CD4-positive, CD25-positive, alpha-beta regulatory T cell (primary cell): ENCODE data around the gene DRD2. TPM values are rescaled to one million over a fixed set of nuclear protein-coding genes. Genes with fewer than 3 reads are reported as not detected.

Source experiments
- ATAC-seq, 2 donors: fragments of 150-1000 bp; cut with Tn5 transposase; one replicate each; pipeline ENCODE4 v1.10.0; 2021; ENCODE audit warnings: low read depth in 2 of 2, moderate number of reproducible peaks in 2 of 2, moderate library complexity in 1 of 2
- DNase-seq, 3 donors: peaks; one replicate each; pipeline versions ENCODE4 v3.0.0 to v3.0.0-alpha.2; 2012 to 2022; ENCODE audit warnings: mixed read lengths in 1 of 3
- H3K27ac ChIP-seq: one replicate; pipeline ENCODE4 v1.7.0; 2013; ENCODE audit warnings: mild to moderate bottlenecking, low read length; ENCODE audit not compliant: insufficient read depth, poor library complexity, severe bottlenecking
- H3K27me3 ChIP-seq: one replicate; pipeline ENCODE4 v1.7.0; 2013; ENCODE audit warnings: low read length; ENCODE audit not compliant: control insufficient read depth, insufficient read depth
- H3K36me3 ChIP-seq: one replicate; pipeline ENCODE4 v1.7.0; 2013; ENCODE audit warnings: mild to moderate bottlenecking, low read length, moderate library complexity; ENCODE audit not compliant: control insufficient read depth, insufficient read depth
- H3K4me1 ChIP-seq: 2 replicates; pipeline ENCODE4 v1.7.0; 2013; ENCODE audit warnings: mild to moderate bottlenecking, low read length; ENCODE audit not compliant: insufficient read depth, control insufficient read depth, poor library complexity, severe bottlenecking
- H3K4me3 ChIP-seq: one replicate; pipeline ENCODE4 v1.7.0; 2013; ENCODE audit warnings: low read depth, mild to moderate bottlenecking, low read length, moderate library complexity
- H3K9me3 ChIP-seq, 2 experiments: 1 replicate in 1 of 2; 2 replicates in 1 of 2; pipeline ENCODE4 v1.7.0; 2013; ENCODE audit warnings: low read length in 2 of 2, mild to moderate bottlenecking in 1 of 2, moderate library complexity in 1 of 2; ENCODE audit not compliant: control insufficient read depth in 2 of 2
- H3K27ac Mint-ChIP-seq, 3 donors: one replicate each; pipeline ENCODE4 v1.8.0; 2020 to 2022; ENCODE audit warnings: mild to moderate bottlenecking in 3 of 3, mixed read lengths in 3 of 3, moderate library complexity in 2 of 3
- H3K27me3 Mint-ChIP-seq: one replicate; pipeline ENCODE4 v1.8.0; 2022; ENCODE audit warnings: mild to moderate bottlenecking, mixed read lengths
- H3K36me3 Mint-ChIP-seq: one replicate; pipeline ENCODE4 v1.8.0; 2020; ENCODE audit warnings: mixed read lengths
- H3K4me1 Mint-ChIP-seq, 4 donors: one replicate each; pipeline ENCODE4 v1.8.0; 2020 to 2022; ENCODE audit warnings: mixed read lengths in 4 of 4, mild to moderate bottlenecking in 1 of 4
- H3K4me3 Mint-ChIP-seq, 4 donors: one replicate each; pipeline ENCODE4 v1.8.0; 2020 to 2022; ENCODE audit warnings: mild to moderate bottlenecking in 4 of 4, mixed read lengths in 4 of 4, moderate library complexity in 3 of 4
- H3K9me3 Mint-ChIP-seq, 7 donors: one replicate each; pipeline ENCODE4 v1.8.0; 2020 to 2022; ENCODE audit warnings: mixed read lengths in 7 of 7, mild to moderate bottlenecking in 3 of 7, moderate library complexity in 2 of 7
- polyA plus RNA-seq, 4 donors: library from polyadenylated mRNA; unstranded; fragments of 300-500 nt; fragmentation: Illumina TruSeq; gene quantifications; one replicate each; pipeline ENCODE4 v1.2.3, GENCODE V29; 2021
- total RNA-seq: library from RNA; stranded (reverse); gene quantifications from one replicate; pipeline ENCODE4 v1.2.3, GENCODE V29; 2022

DRD2 gene
- total and polyA plus RNA-seq, 5 donors from 2014 or later: 0.11 TPM; not detected in 4

GRCh38 chr11:113417428-113417827, 57.8 kb downstream of the DRD2 start:
- no peak overlapping the region for H3K4me3 Mint-ChIP-seq
- peaks cover 5% of the 10 kb centered on the region for H3K27me3 Mint-ChIP-seq
- Histone ChIP-seq H3K9me3 (no peaks in the 10 kb centered on the region), H3K27me3 (no peaks in the 10 kb centered on the region), H3K36me3 (no peaks in the 10 kb centered on the region), H3K4me1 (no peaks in the 10 kb centered on the region), H3K27ac (no peak overlapping the region), H3K4me3 (no peak overlapping the region)
- no peaks in the 10 kb centered on the region for H3K9me3 Mint-ChIP-seq
- no peaks in the 10 kb centered on the region for H3K36me3 Mint-ChIP-seq
- no peak overlapping the region for H3K27ac Mint-ChIP-seq
- ATAC-seq (no peak), DNase-seq (peak in 1 of 3 donors; percentile 5)
- H3K4me1 Mint-ChIP-seq: peaks cover 0 to 2% (median 0%) of the 10 kb centered on the region in 4 donors

- Mint-ChIP-seq H3K27me3 (peaks cover 5% of the 10 kb centered on the region), H3K4me3 (no peak overlapping the region), H3K4me1 (peaks cover 0 to 2% (median 0%) of the 10 kb centered on the region in 4 donors), H3K27ac (no peak overlapping the region), H3K36me3 (no peaks in the 10 kb centered on the region), H3K9me3 (peaks cover 0 to 1% (median 0%) of the 10 kb centered on the region in 7 donors)
- H3K4me3 ChIP-seq: no peak overlapping the region
- no peak overlapping the region for H3K27ac ChIP-seq
- ATAC-seq (no peak), DNase-seq (no peak)
- H3K4me1 ChIP-seq: no peaks in the 10 kb centered on the region
- H3K27me3 ChIP-seq: no peaks in the 10 kb centered on the region
- no peaks in the 10 kb centered on the region for H3K36me3 ChIP-seq
- no peaks in the 10 kb centered on the region for H3K9me3 ChIP-seq
Observed at GRCh38 chr11:113415343-113415742, 59.9 kb downstream of the DRD2 start.

- Mint-ChIP-seq H3K9me3 (peaks cover 0 to 1% (median 0%) of the 10 kb centered on the region in 7 donors), H3K27ac (no peak overlapping the region), H3K4me3 (no peak overlapping the region), H3K36me3 (no peaks in the 10 kb centered on the region), H3K4me1 (no peaks in the 10 kb centered on the region), H3K27me3 (peaks cover 5% of the 10 kb centered on the region)
- H3K4me1 ChIP-seq: no peaks in the 10 kb centered on the region
- no peak overlapping the region for H3K4me3 ChIP-seq
- DNase-seq (no peak), ATAC-seq (no peak)
- H3K36me3 ChIP-seq: no peaks in the 10 kb centered on the region
- H3K27ac ChIP-seq: no peak overlapping the region
- no peaks in the 10 kb centered on the region for H3K27me3 ChIP-seq
- no peaks in the 10 kb centered on the region for H3K9me3 ChIP-seq
Observed at GRCh38 chr11:113412675-113413074, 62.5 kb downstream of the DRD2 start.

GRCh38 chr11:113411536-113411935, 63.7 kb downstream of the DRD2 start:
- Histone ChIP-seq H3K27me3 (no peaks in the 10 kb centered on the region), H3K4me1 (no peaks in the 10 kb centered on the region), H3K27ac (no peak overlapping the region), H3K4me3 (no peak overlapping the region), H3K9me3 (no peaks in the 10 kb centered on the region), H3K36me3 (no peaks in the 10 kb centered on the region)
- no peak for DNase-seq
- Mint-ChIP-seq H3K9me3 (peaks cover 0 to 1% (median 0%) of the 10 kb centered on the region in 7 donors), H3K27me3 (peaks cover 5% of the 10 kb centered on the region), H3K27ac (no peak overlapping the region), H3K36me3 (no peaks in the 10 kb centered on the region), H3K4me3 (no peak overlapping the region), H3K4me1 (no peaks in the 10 kb centered on the region)
- no peak for ATAC-seq

- Mint-ChIP-seq H3K27ac (no peak overlapping the region), H3K36me3 (no peaks in the 10 kb centered on the region), H3K4me1 (no peaks in the 10 kb centered on the region)
Observed at GRCh38 chr11:113410414-113411135, 64.6 kb downstream of the DRD2 start.

GRCh38 chr11:113409526-113409925, 65.7 kb downstream of the DRD2 start:
- H3K9me3 Mint-ChIP-seq: peaks cover 0 to 1% (median 0%) of the 10 kb centered on the region in 7 donors
- H3K4me1 Mint-ChIP-seq: no peaks in the 10 kb centered on the region
- H3K36me3 ChIP-seq: no peaks in the 10 kb centered on the region
- DNase-seq (no peak), ATAC-seq (no peak)
- no peak overlapping the region for H3K4me3 Mint-ChIP-seq
- H3K27me3 Mint-ChIP-seq: peaks cover 5% of the 10 kb centered on the region
- H3K4me1 ChIP-seq: no peaks in the 10 kb centered on the region
- H3K4me3 ChIP-seq: no peak overlapping the region
- no peaks in the 10 kb centered on the region for H3K9me3 ChIP-seq
- no peaks in the 10 kb centered on the region for H3K27me3 ChIP-seq
- H3K27ac Mint-ChIP-seq: no peak overlapping the region
- H3K36me3 Mint-ChIP-seq: no peaks in the 10 kb centered on the region
- no peak overlapping the region for H3K27ac ChIP-seq

More at GRCh38 chr11:113410414-113411135, 64.6 kb downstream of the DRD2 start:
- DNase-seq (no peak), ATAC-seq (no peak)
- H3K9me3 Mint-ChIP-seq: peaks cover 0 to 1% (median 0%) of the 10 kb centered on the region in 7 donors
- H3K4me3 Mint-ChIP-seq: no peak overlapping the region
- no peaks in the 10 kb centered on the region for H3K4me1 ChIP-seq
- H3K36me3 ChIP-seq: no peaks in the 10 kb centered on the region
- no peak overlapping the region for H3K27ac ChIP-seq
- H3K4me3 ChIP-seq: no peak overlapping the region
- H3K9me3 ChIP-seq: no peaks in the 10 kb centered on the region
- peaks cover 5% of the 10 kb centered on the region for H3K27me3 Mint-ChIP-seq
- H3K27me3 ChIP-seq: no peaks in the 10 kb centered on the region

- no peaks in the 10 kb centered on the region for H3K36me3 ChIP-seq
- H3K9me3 ChIP-seq: no peaks in the 10 kb centered on the region
- Mint-ChIP-seq H3K4me3 (no peak overlapping the region), H3K27me3 (peaks cover 5% of the 10 kb centered on the region), H3K27ac (no peak overlapping the region), H3K36me3 (no peaks in the 10 kb centered on the region), H3K4me1 (no peaks in the 10 kb centered on the region), H3K9me3 (peaks cover 0 to 1% (median 0%) of the 10 kb centered on the region in 7 donors)
- ATAC-seq (no peak), DNase-seq (no peak)
- H3K4me1 ChIP-seq: no peaks in the 10 kb centered on the region
- no peak overlapping the region for H3K4me3 ChIP-seq
- no peak overlapping the region for H3K27ac ChIP-seq
- H3K27me3 ChIP-seq: no peaks in the 10 kb centered on the region
Observed at GRCh38 chr11:113408887-113409286, 66.3 kb downstream of the DRD2 start.

GRCh38 chr11:113408206-113408605, 67.0 kb downstream of the DRD2 start:
- H3K4me3 Mint-ChIP-seq: no peak overlapping the region

More at GRCh38 chr11:113408206-113408605, 67.0 kb downstream of the DRD2 start:
- no peaks in the 10 kb centered on the region for H3K9me3 ChIP-seq
- H3K4me1 ChIP-seq: no peaks in the 10 kb centered on the region
- no peaks in the 10 kb centered on the region for H3K27me3 Mint-ChIP-seq
- no peak overlapping the region for H3K27ac Mint-ChIP-seq
- ATAC-seq (no peak), DNase-seq (no peak)
- no peaks in the 10 kb centered on the region for H3K27me3 ChIP-seq
- no peak overlapping the region for H3K27ac ChIP-seq
- H3K36me3 Mint-ChIP-seq: no peaks in the 10 kb centered on the region
- peaks cover 0 to 1% (median 0%) of the 10 kb centered on the region in 7 donors for H3K9me3 Mint-ChIP-seq
- no peaks in the 10 kb centered on the region for H3K4me1 Mint-ChIP-seq
- H3K36me3 ChIP-seq: no peaks in the 10 kb centered on the region
- no peak overlapping the region for H3K4me3 ChIP-seq
